SK-N-SH (cell line): Measurements from ENCODE around the gene SFXN4.

Experiments used
- CHD2 ChIP-seq: fragments of 150-350 bp; IDR thresholded peaks from 2 replicates; pipeline ENCODE4 v1.6.1; 2018; ENCODE audit warnings: low read length; ENCODE audit not compliant: partially characterized antibody
- EZH2phosphoT487 ChIP-seq: fragments of 200-600 bp; sonication (generic); IDR thresholded peaks from 2 replicates; pipeline ENCODE4 v1.6.1; 2017; ENCODE audit warnings: low read depth, mixed run types, mild to moderate bottlenecking, antibody characterized with exemption, moderate library complexity, borderline replicate concordance
- NRF1 ChIP-seq: IDR thresholded peaks from 2 replicates; pipeline ENCODE4 v1.6.1; 2012; ENCODE audit warnings: low read depth, mild to moderate bottlenecking, low read length
- POLR2AphosphoS5 ChIP-seq: IDR thresholded peaks from 2 replicates; pipeline ENCODE4 v1.6.1; 2012; ENCODE audit warnings: low read depth, low read length
- RCOR1 ChIP-seq: fragments of 150-350 bp; IDR thresholded peaks from 2 replicates; pipeline ENCODE4 v1.6.1; 2017; ENCODE audit warnings: antibody characterized with exemption, low read length
- SMC3 ChIP-seq: IDR thresholded peaks from 2 replicates; pipeline ENCODE4 v1.6.1; 2012; ENCODE audit warnings: low read depth, low read length, improper control_type of control experiment
- TF ChIP-seq, protein P1 (sequence below): fragments of 200-600 bp; sonication (generic); IDR thresholded peaks from 2 replicates; pipeline ENCODE4 v1.6.1; 2017; ENCODE audit warnings: antibody characterized with exemption, mild to moderate bottlenecking, moderate library complexity
- TF ChIP-seq, protein P2 (sequence below): IDR thresholded peaks from 2 replicates; pipeline ENCODE4 v1.4.0; 2012; ENCODE audit warnings: low read depth
- TF ChIP-seq, protein P3 (sequence below): IDR thresholded peaks from 2 replicates; pipeline ENCODE4 v1.4.0; 2012; ENCODE audit warnings: low read depth, borderline replicate concordance

DNA sequence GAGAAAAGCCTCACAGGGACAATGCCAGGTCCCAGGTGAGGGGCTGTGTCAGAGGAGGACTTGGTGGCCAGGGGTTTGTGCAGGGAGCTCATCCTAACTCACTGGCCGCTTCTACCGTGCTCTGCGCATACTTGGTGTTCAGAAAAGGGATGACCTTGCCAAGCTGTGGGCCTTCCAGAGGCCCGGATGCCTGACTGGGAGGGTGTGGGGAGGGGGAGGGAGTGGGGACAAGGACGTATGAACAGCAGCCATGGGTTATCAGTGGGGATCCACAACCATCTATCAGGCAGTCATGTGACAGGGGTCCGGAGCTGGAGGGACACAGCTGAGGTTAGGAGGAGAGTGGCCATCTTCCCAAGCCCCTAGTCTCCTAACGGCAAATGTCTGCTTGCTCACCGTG lies 6.2 kb downstream of the SFXN4 start:
- TF ChIP-seq, protein P1, sequence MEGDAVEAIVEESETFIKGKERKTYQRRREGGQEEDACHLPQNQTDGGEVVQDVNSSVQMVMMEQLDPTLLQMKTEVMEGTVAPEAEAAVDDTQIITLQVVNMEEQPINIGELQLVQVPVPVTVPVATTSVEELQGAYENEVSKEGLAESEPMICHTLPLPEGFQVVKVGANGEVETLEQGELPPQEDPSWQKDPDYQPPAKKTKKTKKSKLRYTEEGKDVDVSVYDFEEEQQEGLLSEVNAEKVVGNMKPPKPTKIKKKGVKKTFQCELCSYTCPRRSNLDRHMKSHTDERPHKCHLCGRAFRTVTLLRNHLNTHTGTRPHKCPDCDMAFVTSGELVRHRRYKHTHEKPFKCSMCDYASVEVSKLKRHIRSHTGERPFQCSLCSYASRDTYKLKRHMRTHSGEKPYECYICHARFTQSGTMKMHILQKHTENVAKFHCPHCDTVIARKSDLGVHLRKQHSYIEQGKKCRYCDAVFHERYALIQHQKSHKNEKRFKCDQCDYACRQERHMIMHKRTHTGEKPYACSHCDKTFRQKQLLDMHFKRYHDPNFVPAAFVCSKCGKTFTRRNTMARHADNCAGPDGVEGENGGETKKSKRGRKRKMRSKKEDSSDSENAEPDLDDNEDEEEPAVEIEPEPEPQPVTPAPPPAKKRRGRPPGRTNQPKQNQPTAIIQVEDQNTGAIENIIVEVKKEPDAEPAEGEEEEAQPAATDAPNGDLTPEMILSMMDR = no peak
- TF ChIP-seq SMC3 (no peak), POLR2AphosphoS5 (no peak), CHD2 (no peak), RCOR1 (no peak), NRF1 (no peak), EZH2phosphoT487 (no peak)
- TF ChIP-seq, protein P2, sequence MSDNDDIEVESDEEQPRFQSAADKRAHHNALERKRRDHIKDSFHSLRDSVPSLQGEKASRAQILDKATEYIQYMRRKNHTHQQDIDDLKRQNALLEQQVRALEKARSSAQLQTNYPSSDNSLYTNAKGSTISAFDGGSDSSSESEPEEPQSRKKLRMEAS = no peak
- TF ChIP-seq, protein P3, sequence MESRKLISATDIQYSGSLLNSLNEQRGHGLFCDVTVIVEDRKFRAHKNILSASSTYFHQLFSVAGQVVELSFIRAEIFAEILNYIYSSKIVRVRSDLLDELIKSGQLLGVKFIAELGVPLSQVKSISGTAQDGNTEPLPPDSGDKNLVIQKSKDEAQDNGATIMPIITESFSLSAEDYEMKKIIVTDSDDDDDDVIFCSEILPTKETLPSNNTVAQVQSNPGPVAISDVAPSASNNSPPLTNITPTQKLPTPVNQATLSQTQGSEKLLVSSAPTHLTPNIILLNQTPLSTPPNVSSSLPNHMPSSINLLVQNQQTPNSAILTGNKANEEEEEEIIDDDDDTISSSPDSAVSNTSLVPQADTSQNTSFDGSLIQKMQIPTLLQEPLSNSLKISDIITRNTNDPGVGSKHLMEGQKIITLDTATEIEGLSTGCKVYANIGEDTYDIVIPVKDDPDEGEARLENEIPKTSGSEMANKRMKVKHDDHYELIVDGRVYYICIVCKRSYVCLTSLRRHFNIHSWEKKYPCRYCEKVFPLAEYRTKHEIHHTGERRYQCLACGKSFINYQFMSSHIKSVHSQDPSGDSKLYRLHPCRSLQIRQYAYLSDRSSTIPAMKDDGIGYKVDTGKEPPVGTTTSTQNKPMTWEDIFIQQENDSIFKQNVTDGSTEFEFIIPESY = no peak
